Panc1 (cell line): ENCODE results near the gene LAYN. TPM values are rescaled to one million over a fixed set of nuclear protein-coding genes. Genes with fewer than 3 reads are reported as not detected.

Experiments used
- ATAC-seq: fragments of 200-7000 bp; cut with Tn5 transposase; 2 replicates; pipeline ENCODE4 v1.9.1; 2020; ENCODE audit warnings: mild to moderate bottlenecking, moderate library complexity
- BruUV-seq: library from RNA; stranded (reverse); fragments of 400-500 nt; replicated peaks from 2 replicates; lab custom pipeline; 2021; lab: Mats Ljungman, UMichigan
- CTCF ChIA-PET: fragments of 300-600 bp; sonication (Branson Sonifier 250); formaldehyde crosslinking; loops from one replicate; lab custom pipeline; 2022; ENCODE audit warnings: antibody characterized with exemption; lab: Charles Lee
- POLR2A ChIA-PET: fragments of 300-600 bp; sonication (Branson Sonifier 250); formaldehyde crosslinking; loops from one replicate; lab custom pipeline; 2022; ENCODE audit warnings: antibody characterized with exemption; lab: Charles Lee
- DNase-seq: peaks from one replicate; pipeline ENCODE4 v3.0.0-alpha.2; 2010; ENCODE audit warnings: low read depth, low spot score
- H3K27ac ChIP-seq: 2 replicates; pipeline ENCODE4 v1.5.1; 2011; ENCODE audit warnings: mild to moderate bottlenecking, low read length, inconsistent platforms
- H3K27me3 ChIP-seq: fragments of 200-500 bp; sonication (Bioruptor generic); 2 replicates; pipeline ENCODE4 v1.6.0; 2014; ENCODE audit warnings: low read length, inconsistent platforms; ENCODE audit not compliant: control insufficient read depth, insufficient read depth
- H3K36me3 ChIP-seq: fragments of 200-500 bp; sonication (Bioruptor generic); 2 replicates; pipeline ENCODE4 v1.5.1; 2014; ENCODE audit warnings: inconsistent platforms, mild to moderate bottlenecking, low read length, moderate library complexity; ENCODE audit not compliant: control insufficient read depth, insufficient read depth
- H3K4me1 ChIP-seq: 2 replicates; pipeline ENCODE4 v1.5.1; 2011; ENCODE audit warnings: inconsistent platforms, mild to moderate bottlenecking, low read length, moderate library complexity; ENCODE audit not compliant: control insufficient read depth, insufficient read depth
- H3K4me3 ChIP-seq, 2 experiments: 2 replicates each; pipeline ENCODE4 v1.5.1; 2011 to 2012; ENCODE audit warnings: low read depth in 2 of 2, low read length in 2 of 2, mild to moderate bottlenecking in 2 of 2, inconsistent platforms in 1 of 2, moderate library complexity in 1 of 2
- H3K9me3 ChIP-seq: fragments of 200-500 bp; sonication (Bioruptor generic); 2 replicates; pipeline ENCODE4 v1.5.1; 2014; ENCODE audit warnings: low read depth, mild to moderate bottlenecking, inconsistent platforms, low read length, moderate library complexity; ENCODE audit not compliant: control insufficient read depth, insufficient read depth
- POLR2AphosphoS5 ChIP-seq: IDR thresholded peaks from 2 replicates; pipeline ENCODE4 v1.6.1; 2012; ENCODE audit warnings: mild to moderate bottlenecking, low read depth, low read length, moderate library complexity
- SIN3A ChIP-seq: IDR thresholded peaks from 2 replicates; pipeline ENCODE4 v1.6.1; 2012; ENCODE audit warnings: low read depth, mild to moderate bottlenecking, low read length, moderate library complexity, borderline replicate concordance; ENCODE audit not compliant: insufficient read depth
- TCF7L2 ChIP-seq: IDR thresholded peaks from 2 replicates; pipeline ENCODE4 v1.6.1; 2011; ENCODE audit warnings: mild to moderate bottlenecking, low read depth, low read length, inconsistent platforms
- in situ Hi-C: cut with HindIII; loops from 2 replicates; pipeline ENCODE4 v1.10.0; 2016; ENCODE audit warnings: low sequenced_read_pairs, low pct_unique_long_range_greater_than_20kb
- intact Hi-C: fragments of 100-400 bp; cut with micrococcal nuclease; formaldehyde crosslinking; loops from one replicate; pipeline ENCODE4 v1.10.0; 2022; ENCODE audit not compliant: unreplicated experiment
- total RNA-seq: library from RNA; stranded (reverse); gene quantifications from one replicate; pipeline ENCODE4 v1.2.1, GENCODE V29; 2021; ENCODE audit not compliant: unreplicated experiment
- TF ChIP-seq, protein P1 (sequence below), 2 experiments: IDR thresholded peaks; 2 replicates each; pipeline ENCODE4 v1.6.1; 2011 to 2012; ENCODE audit warnings: low read depth in 2 of 2, control low read depth in 1 of 2, low read length in 1 of 2, mild to moderate bottlenecking in 1 of 2, moderate library complexity in 1 of 2; ENCODE audit not compliant: insufficient read depth in 1 of 2
- TF ChIP-seq, protein P2 (sequence below): fragments of 450-650 bp; IDR thresholded peaks from 2 replicates; pipeline ENCODE4 v1.5.1; 2017; ENCODE audit warnings: mild to moderate bottlenecking

LAYN gene
- total RNA-seq, 1 experiment from 2014 or later: 3.6 TPM

DNA sequence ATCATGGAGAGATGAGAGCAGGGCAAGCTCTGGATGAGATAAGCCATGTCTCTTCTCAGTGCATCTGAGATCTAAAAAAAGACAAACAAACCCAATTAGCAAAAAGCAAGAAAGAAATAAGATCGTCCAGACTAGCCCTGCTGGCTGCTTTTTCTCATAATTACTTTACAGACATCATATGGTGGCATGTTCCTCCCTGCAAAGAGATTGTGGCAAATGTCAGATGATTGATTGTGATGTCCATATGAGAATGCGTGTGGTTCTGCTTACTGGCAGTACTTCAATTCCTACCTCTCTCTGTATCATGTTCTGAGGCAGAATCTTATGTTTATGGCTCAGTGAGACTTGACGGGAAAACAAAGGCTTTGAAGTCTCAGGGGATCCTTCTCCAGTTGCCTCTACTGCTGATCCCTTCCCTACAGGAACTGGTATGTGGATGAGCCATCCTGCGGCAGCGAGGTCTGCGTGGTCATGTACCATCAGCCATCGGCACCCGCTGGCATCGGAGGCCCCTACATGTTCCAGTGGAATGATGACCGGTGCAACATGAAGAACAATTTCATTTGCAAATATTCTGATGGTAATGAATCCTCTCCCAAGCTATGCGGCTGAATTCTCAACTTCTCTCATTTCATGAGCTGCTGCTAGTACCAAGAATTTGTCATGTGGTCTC lies 8.8 kb downstream of the LAYN start:
- ATAC-seq (no peak), DNase-seq (no peak)
- H3K4me1 ChIP-seq: no peaks in the 10 kb centered on the region
- no peaks in the 10 kb centered on the region for H3K36me3 ChIP-seq
- no peaks in the 10 kb centered on the region for H3K9me3 ChIP-seq
- ChIA-PET CTCF (no interaction called here), POLR2A (no interaction called here)
- H3K27ac ChIP-seq: no peak overlapping the region
- BruUV-seq: no TSS peak
- TF ChIP-seq, protein P1, sequence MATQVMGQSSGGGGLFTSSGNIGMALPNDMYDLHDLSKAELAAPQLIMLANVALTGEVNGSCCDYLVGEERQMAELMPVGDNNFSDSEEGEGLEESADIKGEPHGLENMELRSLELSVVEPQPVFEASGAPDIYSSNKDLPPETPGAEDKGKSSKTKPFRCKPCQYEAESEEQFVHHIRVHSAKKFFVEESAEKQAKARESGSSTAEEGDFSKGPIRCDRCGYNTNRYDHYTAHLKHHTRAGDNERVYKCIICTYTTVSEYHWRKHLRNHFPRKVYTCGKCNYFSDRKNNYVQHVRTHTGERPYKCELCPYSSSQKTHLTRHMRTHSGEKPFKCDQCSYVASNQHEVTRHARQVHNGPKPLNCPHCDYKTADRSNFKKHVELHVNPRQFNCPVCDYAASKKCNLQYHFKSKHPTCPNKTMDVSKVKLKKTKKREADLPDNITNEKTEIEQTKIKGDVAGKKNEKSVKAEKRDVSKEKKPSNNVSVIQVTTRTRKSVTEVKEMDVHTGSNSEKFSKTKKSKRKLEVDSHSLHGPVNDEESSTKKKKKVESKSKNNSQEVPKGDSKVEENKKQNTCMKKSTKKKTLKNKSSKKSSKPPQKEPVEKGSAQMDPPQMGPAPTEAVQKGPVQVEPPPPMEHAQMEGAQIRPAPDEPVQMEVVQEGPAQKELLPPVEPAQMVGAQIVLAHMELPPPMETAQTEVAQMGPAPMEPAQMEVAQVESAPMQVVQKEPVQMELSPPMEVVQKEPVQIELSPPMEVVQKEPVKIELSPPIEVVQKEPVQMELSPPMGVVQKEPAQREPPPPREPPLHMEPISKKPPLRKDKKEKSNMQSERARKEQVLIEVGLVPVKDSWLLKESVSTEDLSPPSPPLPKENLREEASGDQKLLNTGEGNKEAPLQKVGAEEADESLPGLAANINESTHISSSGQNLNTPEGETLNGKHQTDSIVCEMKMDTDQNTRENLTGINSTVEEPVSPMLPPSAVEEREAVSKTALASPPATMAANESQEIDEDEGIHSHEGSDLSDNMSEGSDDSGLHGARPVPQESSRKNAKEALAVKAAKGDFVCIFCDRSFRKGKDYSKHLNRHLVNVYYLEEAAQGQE (IDR thresholded peaks at IDR 0.05; ENCODE audit: insufficient read depth in 1 of 2, low read depth in 2 of 2, low read length in 1 of 2): no peak
- no peak for TF ChIP-seq TCF7L2
- no peak for TF ChIP-seq POLR2AphosphoS5
- TF ChIP-seq SIN3A: no peak
- TF ChIP-seq, protein P2, sequence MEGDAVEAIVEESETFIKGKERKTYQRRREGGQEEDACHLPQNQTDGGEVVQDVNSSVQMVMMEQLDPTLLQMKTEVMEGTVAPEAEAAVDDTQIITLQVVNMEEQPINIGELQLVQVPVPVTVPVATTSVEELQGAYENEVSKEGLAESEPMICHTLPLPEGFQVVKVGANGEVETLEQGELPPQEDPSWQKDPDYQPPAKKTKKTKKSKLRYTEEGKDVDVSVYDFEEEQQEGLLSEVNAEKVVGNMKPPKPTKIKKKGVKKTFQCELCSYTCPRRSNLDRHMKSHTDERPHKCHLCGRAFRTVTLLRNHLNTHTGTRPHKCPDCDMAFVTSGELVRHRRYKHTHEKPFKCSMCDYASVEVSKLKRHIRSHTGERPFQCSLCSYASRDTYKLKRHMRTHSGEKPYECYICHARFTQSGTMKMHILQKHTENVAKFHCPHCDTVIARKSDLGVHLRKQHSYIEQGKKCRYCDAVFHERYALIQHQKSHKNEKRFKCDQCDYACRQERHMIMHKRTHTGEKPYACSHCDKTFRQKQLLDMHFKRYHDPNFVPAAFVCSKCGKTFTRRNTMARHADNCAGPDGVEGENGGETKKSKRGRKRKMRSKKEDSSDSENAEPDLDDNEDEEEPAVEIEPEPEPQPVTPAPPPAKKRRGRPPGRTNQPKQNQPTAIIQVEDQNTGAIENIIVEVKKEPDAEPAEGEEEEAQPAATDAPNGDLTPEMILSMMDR: no peak
- in situ Hi-C loops: no loop called here
- H3K27me3 ChIP-seq: no peaks in the 10 kb centered on the region; the same call in 1 of the 2 replicates
- intact Hi-C loops: no loop called here
- H3K4me3 ChIP-seq: no peak overlapping the region

DNA sequence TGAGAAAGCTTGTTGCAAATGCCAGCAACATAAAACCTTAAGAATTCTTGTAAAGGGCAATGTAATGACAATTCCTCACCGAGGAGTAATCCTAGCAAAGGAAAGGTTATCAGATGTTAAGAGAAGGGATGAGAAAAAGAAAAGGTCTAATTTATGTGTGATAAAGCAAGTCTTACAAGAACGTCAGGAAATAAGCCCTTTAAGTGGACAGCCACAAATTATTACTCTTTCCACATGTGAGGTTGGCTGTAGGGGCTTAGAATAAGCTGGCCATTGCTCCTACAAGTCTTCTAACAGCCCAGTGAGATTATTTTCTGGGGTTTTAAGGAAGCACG lies 9.3 kb downstream of the LAYN start:
- in situ Hi-C loops: no loop called here
- Histone ChIP-seq H3K27ac (no peak overlapping the region), H3K4me3 (no peak overlapping the region), H3K27me3 (no peaks in the 10 kb centered on the region), H3K36me3 (no peaks in the 10 kb centered on the region), H3K9me3 (no peaks in the 10 kb centered on the region), H3K4me1 (no peaks in the 10 kb centered on the region)
- intact Hi-C loops: no loop called here
- ATAC-seq (no peak), DNase-seq (no peak)
- no TSS peak for BruUV-seq
- ChIA-PET POLR2A (no interaction called here), CTCF (no interaction called here)
- TF ChIP-seq TCF7L2: no peak
- TF ChIP-seq, protein P1 (IDR thresholded peaks at IDR 0.05; ENCODE audit: insufficient read depth in 1 of 2, low read depth in 2 of 2, low read length in 1 of 2): no peak
- TF ChIP-seq, protein P2: no peak
- no peak for TF ChIP-seq SIN3A
- no peak for TF ChIP-seq POLR2AphosphoS5
